Lower leg skin (tissue), 4 donors: Measurements from ENCODE around the gene GALNT4. TPM values are rescaled to one million over a fixed set of nuclear protein-coding genes. Genes with fewer than 3 reads are reported as not detected.

Experiments
- DNase-seq, 2 donors: peaks; one replicate each; pipeline ENCODE4 v3.0.0-alpha.2; 2019; ENCODE audit warnings: low spot score in 2 of 2
- H3K4me3 ChIP-seq: fragments of 200-600 bp; sonication (generic); 2 replicates; pipeline ENCODE4 v1.5.1; 2017; ENCODE audit warnings: mild to moderate bottlenecking, low read depth; ENCODE audit not compliant: poor library complexity, severe bottlenecking
- CTCF ChIP-seq, 3 donors: fragments of 450-650 bp; IDR thresholded peaks; one replicate each; pipeline ENCODE4 v1.5.1; 2016; ENCODE audit warnings: antibody characterized with exemption in 3 of 3, mild to moderate bottlenecking in 3 of 3, moderate library complexity in 2 of 3
- POLR2A ChIP-seq, 2 donors: fragments of 450-650 bp; IDR thresholded peaks; one replicate each; pipeline ENCODE4 v1.6.1; 2016 to 2017; ENCODE audit warnings: antibody characterized with exemption in 2 of 2, mild to moderate bottlenecking in 1 of 2, moderate library complexity in 1 of 2
- WGBS, 2 donors: methylation state at CpG; one replicate each; pipeline ENCODE4 v1.1.5; 2018; 5-methylcytosine and 5-hydroxymethylcytosine counted together
- intact Hi-C: fragments of 100-400 bp; cut with DNase I; formaldehyde crosslinking; loops from one replicate; pipeline ENCODE4 v1.15.0; 2023; ENCODE audit warnings: low total_unique reads
- total RNA-seq, 4 donors: library from RNA; depleted of rRNA; stranded (reverse); fragments of >200 nt; gene quantifications; one replicate each; pipeline ENCODE4 v1.1.0, GENCODE V29; 2016

GALNT4 gene
- total RNA-seq, 4 donors from 2014 or later, result 1.4 to 5.5 (median 2.4) TPM

- TF ChIP-seq CTCF (IDR thresholded peaks at IDR 0.05) (no peak), POLR2A (IDR thresholded peaks at IDR 0.05) (no peak)
- WGBS, 2 donors, result 93 to 96% methylated on average over 4 of the region's 4 CpGs
- no peak overlapping the region for H3K4me3 ChIP-seq
- intact Hi-C loops, result no loop called here
- DNase-seq, result no peak
Measured at GRCh38 chr12:89497467-89497866, 27.1 kb downstream of the GALNT4 start.

GRCh38 chr12:89497005-89497404, 27.6 kb downstream of the GALNT4 start:
- TF ChIP-seq POLR2A (IDR thresholded peaks at IDR 0.05), result no peak
- no peak for TF ChIP-seq CTCF (IDR thresholded peaks at IDR 0.05)
- H3K4me3 ChIP-seq, result no peak overlapping the region
- intact Hi-C loops, result no loop called here
- 75 to 93% methylated on average over 4 of the region's 4 CpGs for WGBS, 2 donors
- DNase-seq, result no peak

- no peak overlapping the region for H3K4me3 ChIP-seq
- WGBS, 2 donors, result 83 to 88% methylated on average over 9 of the region's 9 CpGs
- no peak for DNase-seq
- TF ChIP-seq POLR2A (IDR thresholded peaks at IDR 0.05) (no peak), CTCF (IDR thresholded peaks at IDR 0.05) (no peak)
- intact Hi-C loops, result no loop called here
Measured at GRCh38 chr12:89494411-89495231, 30.0 kb downstream of the GALNT4 start.

- intact Hi-C loops, result no loop called here
- TF ChIP-seq POLR2A (IDR thresholded peaks at IDR 0.05) (no peak), CTCF (IDR thresholded peaks at IDR 0.05) (no peak)
- no peak for DNase-seq
- H3K4me3 ChIP-seq, result no peak overlapping the region
- WGBS, 2 donors, result 91 to 93% methylated on average over 5 of the region's 5 CpGs
Measured at GRCh38 chr12:89493670-89494302, 30.8 kb downstream of the GALNT4 start.

GRCh38 chr12:89492883-89493282, 31.7 kb downstream of the GALNT4 start:
- TF ChIP-seq CTCF (IDR thresholded peaks at IDR 0.05) (no peak), POLR2A (IDR thresholded peaks at IDR 0.05) (no peak)
- no peak overlapping the region for H3K4me3 ChIP-seq
- intact Hi-C loops, result no loop called here
- 74 to 89% methylated on average over 5 of the region's 5 CpGs for WGBS, 2 donors
- no peak for DNase-seq
